GM21447 (cell line): ENCODE results near the gene TMEM117.
A peak's percentile ranks its signal among the peaks of the same experiment; 100 is the strongest.

ENCODE experiments used
- ATAC-seq: cut with Tn5 transposase; IDR thresholded peaks from one replicate; pipeline ENCODE4 v1.9.1; 2021; ENCODE audit not compliant: unreplicated experiment

TMEM117 gene

GRCh38 chr12:43957732-43958372 is 122.0 kb downstream of the TMEM117 start:
- peak; percentile 99 for ATAC-seq

DNA sequence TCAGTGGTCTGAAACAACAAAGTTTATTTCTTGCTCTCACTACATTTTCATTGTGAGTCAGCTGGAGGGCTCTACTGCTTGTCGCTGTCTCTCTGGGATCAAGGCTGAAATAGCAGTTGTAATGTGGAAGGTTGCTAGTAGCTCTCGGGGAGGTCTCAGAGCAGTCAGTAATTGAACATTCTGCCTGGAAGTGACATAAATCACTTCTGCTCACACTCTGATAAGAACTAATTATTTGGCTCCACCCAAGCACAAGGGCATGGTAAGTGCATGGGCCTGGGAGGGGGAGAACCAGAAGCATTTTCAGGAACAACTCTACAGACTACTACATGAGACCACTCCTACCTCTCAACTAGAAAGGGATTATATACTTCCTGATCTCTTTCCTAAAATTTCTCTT is 128.2 kb downstream of the TMEM117 start:
- ATAC-seq = no peak

DNA sequence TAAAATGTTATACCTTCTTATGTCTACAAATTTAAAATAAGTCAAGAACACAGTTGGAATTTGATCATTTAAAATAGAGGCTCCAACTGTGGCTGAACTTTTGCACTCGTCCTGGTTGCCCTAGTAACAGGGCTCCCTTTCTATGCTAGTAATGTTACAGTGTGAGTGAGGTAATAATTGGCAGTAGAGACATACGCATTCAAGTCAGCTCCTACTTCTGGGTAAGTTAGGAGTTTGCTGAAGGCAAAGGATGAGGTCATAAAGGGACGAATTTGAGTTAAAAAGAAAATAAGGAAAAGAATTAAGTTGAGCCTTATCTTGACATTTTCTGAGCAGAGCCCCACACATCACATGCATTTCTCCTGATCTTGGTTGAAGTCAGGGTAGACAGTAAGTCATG is 129.1 kb downstream of the TMEM117 start:
- ATAC-seq = no peak

GRCh38 chr12:43965899-43966298 is 130.0 kb downstream of the TMEM117 start:
- no peak for ATAC-seq

GRCh38 chr12:43968736-43969135 is 132.9 kb downstream of the TMEM117 start:
- no peak for ATAC-seq

DNA sequence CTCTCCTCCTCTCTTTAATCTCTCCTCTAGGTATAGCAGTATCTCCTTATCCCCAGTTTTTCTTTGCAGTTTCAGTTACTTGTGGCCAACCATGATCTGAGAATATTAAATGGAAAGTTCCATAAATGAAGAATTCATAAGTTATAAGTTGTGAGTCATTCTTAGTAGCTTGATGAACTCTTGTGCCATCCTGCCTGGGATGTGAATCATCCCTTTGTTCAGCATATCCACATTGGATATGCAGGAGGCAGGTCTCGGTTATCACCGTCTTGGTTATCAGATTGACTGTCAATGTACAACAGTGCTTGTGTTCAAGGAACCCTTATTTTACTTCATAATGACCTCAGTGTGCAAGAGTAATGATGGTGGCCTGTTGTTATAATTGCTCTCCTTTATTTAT is 134.0 kb downstream of the TMEM117 start:
- no peak for ATAC-seq

- ATAC-seq = no peak
Measured at GRCh38 chr12:43973385-43973784, 137.5 kb downstream of the TMEM117 start.

DNA sequence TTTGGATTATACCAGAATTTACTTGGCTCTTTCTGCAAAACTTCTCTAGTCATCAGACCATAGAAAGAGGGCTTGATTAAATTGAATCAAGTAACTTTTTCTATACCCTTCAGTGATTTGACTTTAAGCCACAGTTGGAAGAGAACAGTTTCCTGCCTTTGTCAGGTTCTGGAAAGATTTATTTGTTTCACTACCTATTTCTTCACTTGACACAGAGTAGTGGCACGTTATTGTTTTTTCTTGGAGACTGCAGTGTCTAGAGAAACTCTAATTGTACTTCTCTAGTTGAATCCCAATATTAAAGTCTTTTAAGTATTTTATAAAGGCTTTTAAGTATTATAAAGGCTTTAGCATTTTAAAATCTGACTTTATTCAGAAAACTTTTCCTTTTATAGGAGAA is 138.1 kb downstream of the TMEM117 start:
- no peak for ATAC-seq

- no peak for ATAC-seq
Measured at GRCh38 chr12:43976027-43976426, 140.1 kb downstream of the TMEM117 start.

DNA sequence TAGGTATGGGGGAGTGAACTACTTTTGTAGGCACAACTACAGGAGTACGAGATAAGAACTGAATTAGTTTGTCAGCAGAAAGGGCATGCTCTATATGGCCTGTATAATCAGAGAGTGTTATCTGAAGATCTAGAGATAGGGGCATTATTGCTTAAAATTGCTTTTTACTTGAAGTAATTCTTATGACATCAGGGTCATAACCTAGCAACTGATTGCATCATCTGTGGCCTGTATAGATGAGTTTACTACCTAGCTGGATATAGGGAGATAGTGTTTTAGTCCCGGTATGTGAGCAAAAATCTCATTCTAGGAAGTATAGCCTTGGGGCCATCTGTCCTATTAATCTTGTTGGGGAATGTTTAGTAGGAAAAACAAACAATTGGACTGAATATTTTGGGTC is 142.7 kb downstream of the TMEM117 start:
- ATAC-seq = no peak

GRCh38 chr12:43979450-43979849 is 143.6 kb downstream of the TMEM117 start:
- ATAC-seq = no peak

DNA sequence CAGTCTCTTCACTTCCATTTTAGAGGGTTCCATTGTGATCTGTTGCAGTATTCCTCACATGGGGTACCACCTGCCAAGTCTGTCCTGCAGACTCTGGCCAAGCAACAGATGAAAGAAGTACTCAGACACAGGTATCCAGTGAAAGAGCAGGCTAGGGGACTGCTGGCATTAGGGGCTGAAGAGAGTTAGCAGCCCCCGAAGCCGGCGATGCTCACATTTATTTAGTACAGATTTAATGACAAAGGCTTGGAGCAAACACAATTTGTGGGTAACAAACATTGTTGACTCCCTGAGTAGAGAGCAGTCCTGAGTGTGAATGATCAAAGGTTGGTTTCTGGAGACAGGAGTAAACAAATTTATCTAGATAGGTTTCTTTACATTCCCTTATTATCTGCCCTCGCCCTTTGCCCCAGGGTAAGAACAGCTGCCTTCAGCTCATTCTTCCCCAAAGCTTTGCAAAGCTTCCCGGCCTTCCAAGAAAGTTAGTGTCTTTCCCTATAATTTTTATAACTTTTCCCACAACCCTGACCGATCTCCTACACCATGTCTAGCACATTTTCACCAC is 144.8 kb downstream of the TMEM117 start:
- no peak for ATAC-seq

DNA sequence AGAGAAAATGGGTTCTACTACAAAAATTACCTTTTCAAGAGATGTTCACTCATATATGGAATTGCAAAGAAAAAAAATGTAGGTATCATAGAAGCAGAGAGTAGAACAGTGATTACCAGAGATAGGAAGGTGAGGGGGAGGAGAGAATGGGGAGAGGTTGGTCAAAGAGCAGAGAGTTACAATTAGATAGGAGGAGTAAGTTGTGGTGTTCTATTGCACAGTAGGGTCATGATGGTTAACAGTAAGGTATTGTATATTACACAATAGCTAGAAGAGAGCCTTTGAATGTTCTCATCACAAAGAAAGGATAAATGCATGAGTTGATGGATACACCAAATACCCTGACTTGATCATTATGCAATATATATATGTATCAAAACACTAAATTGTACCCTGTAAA is 145.8 kb downstream of the TMEM117 start:
- no peak for ATAC-seq

DNA sequence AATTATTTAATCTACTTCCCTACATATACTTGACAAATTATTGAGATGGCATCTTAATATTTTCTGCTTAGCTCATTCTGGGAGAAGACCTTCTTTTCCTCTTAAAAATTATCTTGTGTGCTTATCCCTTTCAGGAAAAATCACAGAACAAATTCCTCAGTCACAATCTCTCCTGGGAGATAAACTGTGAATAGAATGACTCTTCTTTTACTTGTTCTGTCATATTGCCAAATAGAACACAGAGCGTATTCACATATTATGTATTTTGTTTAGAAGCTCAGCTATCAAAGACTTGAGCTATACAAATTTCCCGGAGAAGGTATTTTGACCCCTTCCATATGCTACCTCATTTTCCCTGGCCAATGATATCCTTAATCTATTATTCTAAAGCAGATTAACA is 146.7 kb downstream of the TMEM117 start:
- no peak for ATAC-seq

- ATAC-seq = peak; percentile 99
Measured at GRCh38 chr12:43988838-43989560, 153.1 kb downstream of the TMEM117 start.

GRCh38 chr12:43992856-43993255 is 157.0 kb downstream of the TMEM117 start:
- ATAC-seq = no peak

DNA sequence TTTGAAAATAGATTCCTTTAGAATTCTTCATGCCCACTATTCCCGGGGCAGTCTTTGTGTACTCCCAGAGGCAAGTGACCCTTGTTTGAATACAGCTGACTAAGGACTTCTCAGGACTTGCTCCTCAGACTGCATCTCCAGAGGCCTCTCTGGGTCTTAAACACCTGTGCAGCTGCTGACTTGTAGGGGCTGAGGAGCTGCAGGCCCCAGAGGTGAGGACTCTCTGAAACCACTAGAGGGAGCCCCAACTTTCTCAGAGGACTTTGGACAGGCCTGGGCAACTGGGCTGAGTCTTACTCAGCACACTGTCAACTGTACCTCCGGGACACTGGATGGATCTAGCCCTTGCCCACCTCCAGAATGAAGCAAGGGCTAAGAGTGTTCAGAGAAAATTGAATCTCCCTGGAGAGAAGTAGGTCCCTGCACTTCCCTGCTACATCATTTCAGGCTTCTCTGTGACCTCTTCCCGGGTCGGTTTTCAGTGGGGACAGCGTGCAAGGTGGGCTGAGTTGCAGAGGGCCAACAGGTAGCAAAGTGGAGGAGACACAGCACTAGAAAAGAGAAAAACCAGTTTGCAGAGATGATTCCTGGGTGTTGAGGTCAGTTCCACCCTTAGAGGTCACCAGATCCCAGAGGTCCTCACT is 164.6 kb downstream of the TMEM117 start:
- peak; percentile 98 for ATAC-seq

- no peak for ATAC-seq
Measured at GRCh38 chr12:44002607-44003006, 166.7 kb downstream of the TMEM117 start.

- ATAC-seq = no peak
Measured at GRCh38 chr12:44003721-44004120, 167.8 kb downstream of the TMEM117 start.

DNA sequence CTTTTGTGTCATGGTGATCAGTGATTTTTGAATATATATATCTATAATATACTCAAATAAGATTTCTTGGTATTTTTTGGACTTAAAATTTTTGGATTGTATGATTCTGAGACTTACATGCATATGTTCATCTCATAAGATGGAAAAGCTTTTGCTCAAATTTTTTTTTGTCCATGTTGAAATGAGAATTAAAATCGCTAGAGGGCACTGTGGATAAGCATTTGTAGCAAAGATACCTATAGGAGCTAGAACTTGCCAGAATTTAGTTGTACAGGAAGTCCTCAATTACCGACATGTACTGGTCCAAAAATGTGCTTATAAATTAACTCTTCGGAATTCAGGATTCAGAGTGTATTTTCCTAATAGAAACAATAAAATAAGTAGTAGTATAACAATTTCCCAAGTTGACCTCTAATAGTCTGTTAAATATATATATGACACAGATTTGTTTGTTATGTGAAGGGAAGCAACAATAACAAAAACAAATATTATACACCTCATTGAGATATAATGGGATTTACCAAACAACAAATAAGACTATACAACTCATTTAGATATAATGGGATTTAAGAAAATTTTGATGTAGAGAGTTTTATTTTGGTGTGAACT is 179.6 kb downstream of the TMEM117 start:
- peak; percentile 74 for ATAC-seq

- no peak for ATAC-seq
Measured at GRCh38 chr12:44017216-44017615, 181.3 kb downstream of the TMEM117 start.

DNA sequence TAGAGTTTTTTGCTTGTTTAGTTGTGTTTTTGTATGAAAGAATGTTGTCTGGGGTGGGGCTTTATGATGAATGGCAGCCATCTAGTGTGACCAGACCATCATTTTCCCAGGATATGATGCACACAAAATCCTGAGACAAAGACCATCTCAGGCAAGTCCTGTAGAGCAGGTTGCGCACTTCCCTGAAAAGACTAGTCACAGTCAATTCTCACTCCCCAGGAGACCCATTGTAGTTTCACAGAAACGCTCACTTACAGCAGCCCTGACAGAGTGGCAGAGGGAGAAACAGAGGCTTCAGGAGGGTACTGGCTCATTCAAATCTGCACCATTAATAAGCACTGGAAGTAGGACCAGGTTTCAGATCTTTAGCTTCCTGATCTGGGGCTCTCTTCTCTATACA is 183.2 kb downstream of the TMEM117 start:
- ATAC-seq = no peak
